Measurements from ENCODE around the gene SLC19A1.

The SLC19A1 gene

DNA sequence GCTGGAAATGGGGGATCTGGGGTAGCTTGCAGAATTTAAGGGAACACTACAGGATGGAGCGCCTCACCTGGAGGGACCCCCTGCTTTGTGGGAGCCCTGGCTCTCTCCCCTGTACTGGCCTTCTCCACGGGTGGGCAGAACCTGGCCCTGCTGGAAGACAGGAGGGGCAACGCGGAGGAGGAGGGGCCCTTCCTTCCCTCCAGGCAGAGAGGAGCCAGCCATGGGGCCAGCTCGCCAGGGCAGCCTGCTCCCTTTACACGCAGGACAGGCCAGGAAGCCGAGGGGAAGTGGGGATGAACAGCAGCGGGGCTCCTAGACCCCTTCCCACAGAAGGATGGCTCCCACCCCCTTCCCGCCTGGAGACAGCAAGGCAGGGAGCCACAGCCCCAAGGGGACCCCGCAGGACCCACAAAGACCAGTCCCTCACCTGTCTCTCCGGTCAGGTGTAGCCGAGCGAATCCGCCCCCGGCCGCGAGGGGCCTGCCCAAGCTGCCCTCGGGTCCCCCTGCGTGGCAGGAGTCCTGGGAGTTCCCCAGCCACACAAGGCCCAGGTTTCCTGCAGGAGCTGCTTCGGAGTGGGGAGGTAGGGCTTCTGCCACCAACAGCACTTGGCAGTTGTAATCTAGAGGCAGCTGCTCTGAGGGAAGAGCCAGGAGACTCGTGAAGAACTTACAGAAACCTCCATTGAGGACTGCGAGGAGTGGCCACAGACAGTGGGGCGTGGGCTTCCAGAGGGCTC lies 1.6 kb upstream of the SLC19A1 start:
- DNase-seq = peak; percentile 12

- DNase-seq = peak; percentile 14
Measured at GRCh38 chr21:45543371-45543709, 1.1 kb upstream of the SLC19A1 start.

- no peak for DNase-seq
Measured at GRCh38 chr21:45542667-45543370, 579 bp upstream of the SLC19A1 start.

GRCh38 chr21:45541221-45542039 lies 810 bp downstream of the SLC19A1 start:
- DNase-seq = peak; percentile 86

DNA sequence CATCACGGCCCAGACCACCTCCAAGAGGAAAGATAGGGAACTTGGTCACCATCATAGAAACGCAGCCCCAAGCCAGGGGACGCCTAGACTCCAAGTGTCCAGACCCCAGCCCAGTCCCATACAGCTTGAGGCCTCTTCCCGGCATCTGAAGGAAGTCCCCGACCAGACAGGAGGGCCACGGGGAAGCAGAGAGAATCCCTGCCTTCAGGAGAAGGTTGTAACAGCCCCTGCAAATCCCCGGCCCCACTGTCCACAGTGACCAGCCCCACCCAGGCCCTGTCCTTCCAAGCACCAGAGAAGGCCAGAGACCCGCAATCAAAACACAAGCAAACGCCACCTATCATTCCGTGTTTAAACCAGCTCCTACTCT lies 1.7 kb downstream of the SLC19A1 start:
- DNase-seq = no peak

DNA sequence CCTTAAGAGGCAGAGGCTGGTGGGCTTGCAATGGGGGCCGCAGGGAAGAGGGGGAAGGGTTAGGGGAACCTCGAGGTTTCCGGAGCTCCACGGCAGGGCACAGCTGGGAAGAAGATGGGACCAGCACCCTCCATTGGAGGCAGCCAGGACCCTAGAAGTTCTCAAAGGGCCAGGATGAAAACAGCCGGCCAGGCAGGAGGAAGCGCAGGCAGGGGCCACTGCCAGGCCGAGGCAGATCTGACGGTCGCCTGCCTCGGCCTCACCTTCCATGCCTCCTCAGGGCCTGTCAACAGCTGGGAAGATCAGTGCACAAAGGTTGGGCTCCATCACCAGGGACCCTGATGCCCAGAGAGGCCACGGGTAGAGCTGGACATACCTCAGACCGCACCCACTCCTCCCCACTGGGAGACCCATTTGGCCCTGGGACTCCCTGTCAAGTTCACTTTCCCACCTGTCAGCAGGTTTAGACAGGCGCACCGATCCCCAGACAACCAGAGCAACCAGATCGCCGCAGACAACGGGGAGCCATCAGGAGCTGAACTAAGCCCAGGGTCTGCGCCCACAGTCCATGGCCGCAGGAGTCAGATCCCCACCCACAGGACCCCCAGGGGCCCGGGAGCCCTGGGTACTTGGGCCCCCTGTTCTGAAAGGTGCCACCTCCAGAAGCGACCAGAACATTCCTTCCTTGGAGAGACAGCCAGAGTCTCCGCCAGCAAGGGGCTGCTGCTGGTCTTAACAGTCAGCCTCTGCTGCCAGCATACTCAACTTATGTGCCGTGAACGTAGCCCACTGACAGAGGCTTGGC lies 2.2 kb downstream of the SLC19A1 start:
- DNase-seq = no peak

DNA sequence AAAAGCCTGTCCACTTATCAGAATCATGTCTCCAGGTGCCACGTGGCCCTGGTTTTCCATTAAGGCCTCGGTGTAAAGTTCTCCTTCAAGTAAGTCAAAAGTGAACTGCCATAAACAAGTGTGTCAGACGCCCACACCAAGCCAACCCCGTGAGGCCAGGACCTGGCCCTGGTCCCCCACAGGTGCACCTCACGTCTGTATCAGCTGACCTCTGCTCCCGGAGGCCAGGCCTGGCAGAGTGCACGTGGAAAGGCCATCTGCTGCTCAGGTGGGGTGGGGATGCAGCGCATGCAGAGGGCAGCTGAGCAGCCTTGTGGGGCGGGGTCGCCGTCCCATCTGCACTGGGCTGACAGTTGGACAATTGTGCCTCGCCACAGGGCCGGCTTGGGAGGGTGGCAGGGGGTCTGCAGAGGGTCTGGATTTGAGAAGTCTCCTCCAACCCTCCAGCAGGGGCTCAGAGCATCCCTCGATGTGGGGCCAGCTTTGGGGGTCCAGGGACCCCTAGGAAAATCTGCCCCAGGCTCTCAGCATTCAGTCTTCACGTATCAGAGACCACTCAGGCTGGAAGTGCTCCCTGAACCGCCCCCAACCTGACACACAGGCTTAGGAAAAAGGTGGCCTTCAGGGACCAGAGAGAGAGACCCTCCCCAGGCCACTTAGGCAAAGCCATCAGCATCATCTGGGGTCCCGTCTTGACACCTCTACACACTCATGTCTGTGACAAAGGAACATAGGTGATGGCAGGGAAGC lies 3.0 kb downstream of the SLC19A1 start:
- peak; percentile 9 for DNase-seq

DNA sequence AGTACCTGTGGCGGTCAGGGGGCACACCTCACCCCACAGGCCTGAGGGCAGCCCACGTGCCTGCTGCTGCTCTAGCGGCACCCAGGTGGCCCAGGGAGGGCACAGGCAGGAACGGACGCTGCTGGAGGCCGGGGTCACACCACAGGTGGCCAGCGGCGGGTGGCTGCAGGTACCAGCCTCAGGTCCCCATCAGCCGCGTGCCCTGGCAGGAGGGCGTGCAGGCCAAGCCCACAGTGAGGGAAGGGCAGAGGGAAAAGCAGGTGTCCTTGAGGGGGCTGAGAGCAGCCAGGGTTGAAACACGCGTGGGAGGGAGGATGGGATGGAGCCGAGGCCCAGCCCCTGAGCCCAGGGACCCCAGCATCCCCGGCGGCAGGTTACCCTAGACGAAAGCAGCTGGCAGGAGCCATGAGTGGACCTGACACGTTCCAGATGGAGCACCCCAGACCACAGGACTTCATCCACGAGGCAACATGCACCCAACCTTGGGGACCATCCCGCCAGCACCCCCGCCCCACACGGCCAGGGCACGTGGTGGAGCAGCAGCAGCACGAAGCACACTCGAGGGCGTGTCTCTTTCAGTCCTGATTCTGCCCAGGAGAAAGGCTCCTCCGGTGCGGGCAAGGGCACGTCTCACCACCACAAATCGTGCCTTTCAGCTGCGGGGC lies 3.7 kb downstream of the SLC19A1 start:
- DNase-seq = no peak

GRCh38 chr21:45537746-45538291 lies 4.4 kb downstream of the SLC19A1 start:
- DNase-seq = no peak

DNA sequence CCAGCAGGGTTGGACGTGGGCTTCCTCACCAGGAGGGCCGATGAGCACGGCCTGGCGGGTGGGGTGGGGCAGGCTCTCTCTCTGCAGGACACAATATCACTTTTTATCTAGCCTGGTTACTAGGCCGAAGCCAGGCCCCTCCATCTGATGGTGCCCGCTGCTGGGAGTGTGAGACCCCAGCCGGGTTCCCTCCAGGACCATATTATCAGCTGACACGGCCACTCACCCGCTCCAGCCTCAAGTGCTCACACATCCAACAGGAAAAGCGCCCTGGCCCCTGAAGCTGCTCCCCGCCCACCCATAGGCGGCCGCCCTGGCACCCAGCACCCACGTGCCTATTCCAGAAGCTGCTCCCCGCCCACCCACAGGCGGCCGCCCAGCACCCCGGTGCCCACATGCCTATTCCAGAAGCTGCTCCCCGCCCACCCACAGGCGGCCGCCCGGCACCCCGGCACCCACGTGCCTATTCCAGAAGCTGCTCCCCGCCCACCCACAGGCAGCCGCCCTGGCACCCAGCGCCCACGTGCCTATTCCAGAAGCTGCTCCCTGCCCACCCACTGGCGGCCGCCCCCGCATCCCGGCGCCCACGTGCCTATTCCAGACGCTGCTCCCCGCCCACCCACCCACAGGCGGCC lies 5.0 kb downstream of the SLC19A1 start:
- DNase-seq = no peak

- peak; percentile 9 for DNase-seq
Measured at GRCh38 chr21:45536301-45537081, 5.7 kb downstream of the SLC19A1 start.

DNA sequence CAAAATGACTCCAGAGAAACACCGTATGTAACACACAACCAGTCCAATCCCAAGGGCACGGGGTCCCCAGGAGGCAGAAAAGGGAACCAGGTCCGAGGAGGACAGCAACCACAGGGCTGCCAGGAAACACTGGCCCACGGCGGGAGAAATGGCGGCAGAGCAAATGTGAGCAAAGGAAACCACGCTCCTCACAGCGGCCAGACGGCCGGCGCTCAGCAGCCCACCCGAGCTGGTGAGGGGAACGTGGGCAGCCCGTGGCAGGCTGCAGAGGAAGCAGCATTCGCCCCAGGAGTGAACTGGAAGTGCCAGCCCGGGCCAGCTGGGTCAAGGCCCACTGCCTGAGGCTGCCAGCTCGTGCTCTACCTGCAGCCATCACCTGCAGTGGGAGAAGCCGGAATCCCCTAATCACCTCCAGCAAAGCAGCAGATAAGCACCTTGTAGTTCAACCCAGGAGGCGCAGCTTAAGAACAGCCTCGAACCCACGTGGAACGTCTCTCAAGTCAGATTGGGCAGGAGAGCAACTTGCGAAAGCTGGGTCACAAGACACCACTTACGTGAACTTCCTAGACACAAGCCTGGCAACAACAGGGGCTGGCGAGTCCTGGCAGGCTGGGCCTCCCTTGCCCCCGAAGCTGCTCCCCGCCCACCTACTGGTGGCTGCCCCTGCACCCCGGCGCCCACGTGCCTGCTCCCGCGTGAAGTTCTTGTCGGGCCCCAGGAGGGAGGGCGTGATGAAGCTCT lies 6.7 kb downstream of the SLC19A1 start:
- DNase-seq = peak; percentile 10

- DNase-seq = peak; percentile 11
Measured at GRCh38 chr21:45534636-45535331, 7.5 kb downstream of the SLC19A1 start.

DNA sequence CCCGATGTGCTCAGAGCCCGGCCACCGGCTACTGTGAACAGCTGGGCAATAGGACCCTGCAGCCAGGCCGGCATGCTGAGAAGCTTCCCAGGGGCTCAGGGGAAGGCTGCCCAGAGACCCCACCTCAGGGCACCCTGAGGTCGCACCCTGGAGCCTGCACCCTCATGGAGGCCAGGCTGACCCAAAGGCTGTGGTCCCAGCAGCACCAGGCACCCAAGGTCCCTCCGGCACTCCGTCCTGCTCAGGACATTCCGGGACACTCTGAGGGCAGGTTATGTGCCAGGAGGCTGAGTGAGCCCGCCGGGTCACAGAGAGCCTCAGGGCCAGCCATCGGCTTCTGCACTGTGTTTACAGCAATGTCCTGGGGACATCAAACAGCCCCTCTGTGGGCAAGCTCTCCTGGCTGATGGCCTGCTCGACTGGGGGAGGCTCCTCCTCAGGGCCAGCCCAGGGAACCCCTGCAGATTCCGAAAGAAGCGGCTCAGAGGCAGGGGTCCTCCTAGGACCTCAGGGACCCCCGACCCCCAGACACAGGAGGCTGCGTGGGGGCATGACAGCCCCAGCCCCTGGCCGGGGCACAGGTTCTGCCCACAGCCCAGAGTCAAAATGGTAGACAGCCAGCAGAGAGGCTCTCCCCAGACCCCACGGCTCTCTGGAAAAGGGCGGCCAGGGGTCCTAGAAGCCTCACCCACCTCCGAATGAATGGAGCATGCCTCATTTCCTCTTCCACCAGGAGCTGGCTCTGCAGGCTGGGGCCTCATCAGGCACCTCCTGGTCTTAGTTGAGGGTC lies 8.2 kb downstream of the SLC19A1 start:
- DNase-seq = peak; percentile 3

DNA sequence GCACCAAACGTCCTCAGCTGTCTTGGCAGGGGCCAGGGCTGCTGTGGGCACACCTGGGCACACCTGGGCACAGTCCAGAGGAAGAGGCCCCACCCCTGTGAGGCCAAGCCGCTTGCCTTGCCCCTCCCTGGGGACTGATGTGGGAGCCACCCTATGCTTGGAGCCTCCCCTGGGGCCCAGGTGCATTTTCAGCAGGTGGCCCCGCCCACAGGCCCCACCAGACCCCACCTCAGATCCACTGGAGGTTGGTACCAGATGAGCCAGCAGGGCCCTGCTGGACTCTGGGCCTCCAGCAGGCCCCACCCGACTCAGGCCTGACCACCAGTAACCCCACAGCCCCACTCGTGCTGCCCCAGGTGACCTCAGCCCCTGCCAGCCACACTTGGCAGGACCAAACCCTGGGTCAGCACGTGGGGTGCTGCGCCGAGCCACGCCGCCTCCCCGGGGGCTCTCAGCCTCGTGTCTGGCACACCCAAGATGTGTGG lies 8.8 kb downstream of the SLC19A1 start:
- peak; percentile 10 for DNase-seq

- DNase-seq = peak; percentile 8
Measured at GRCh38 chr21:45532826-45533360, 9.3 kb downstream of the SLC19A1 start.

All from activated naive CD4-positive, alpha-beta T cell treated with anti-CD3 and anti-CD28 coated beads, Interleukin-2, amount 50 U/mL, for 16 hours (primary cell).